ENCODE measurements around the gene RASSF5.

DNA sequence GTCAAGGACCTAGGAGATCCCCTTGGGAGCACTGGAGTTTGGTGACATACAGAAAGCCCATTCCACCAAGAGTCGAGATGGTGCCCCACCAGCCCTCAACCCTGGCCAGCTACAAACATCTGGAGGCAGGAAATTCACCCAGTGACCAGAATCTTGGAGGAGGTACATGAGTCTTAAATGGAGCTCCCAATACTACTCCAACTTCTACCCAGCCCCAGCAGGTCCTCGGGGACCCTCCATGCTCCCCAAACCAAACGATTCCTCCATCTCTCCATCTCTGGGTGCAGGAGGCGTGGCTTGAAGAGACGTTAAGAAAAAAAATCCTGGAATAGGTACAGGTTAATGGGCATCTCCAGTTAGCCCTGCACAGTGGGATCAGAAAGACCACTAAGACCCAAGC lies 5.5 kb upstream of the RASSF5 start:
- no peak for TF ChIP-seq POLR2AphosphoS5 (IDR thresholded peaks at IDR 0.05; ENCODE audit: low read depth)
- TF ChIP-seq, protein P1, sequence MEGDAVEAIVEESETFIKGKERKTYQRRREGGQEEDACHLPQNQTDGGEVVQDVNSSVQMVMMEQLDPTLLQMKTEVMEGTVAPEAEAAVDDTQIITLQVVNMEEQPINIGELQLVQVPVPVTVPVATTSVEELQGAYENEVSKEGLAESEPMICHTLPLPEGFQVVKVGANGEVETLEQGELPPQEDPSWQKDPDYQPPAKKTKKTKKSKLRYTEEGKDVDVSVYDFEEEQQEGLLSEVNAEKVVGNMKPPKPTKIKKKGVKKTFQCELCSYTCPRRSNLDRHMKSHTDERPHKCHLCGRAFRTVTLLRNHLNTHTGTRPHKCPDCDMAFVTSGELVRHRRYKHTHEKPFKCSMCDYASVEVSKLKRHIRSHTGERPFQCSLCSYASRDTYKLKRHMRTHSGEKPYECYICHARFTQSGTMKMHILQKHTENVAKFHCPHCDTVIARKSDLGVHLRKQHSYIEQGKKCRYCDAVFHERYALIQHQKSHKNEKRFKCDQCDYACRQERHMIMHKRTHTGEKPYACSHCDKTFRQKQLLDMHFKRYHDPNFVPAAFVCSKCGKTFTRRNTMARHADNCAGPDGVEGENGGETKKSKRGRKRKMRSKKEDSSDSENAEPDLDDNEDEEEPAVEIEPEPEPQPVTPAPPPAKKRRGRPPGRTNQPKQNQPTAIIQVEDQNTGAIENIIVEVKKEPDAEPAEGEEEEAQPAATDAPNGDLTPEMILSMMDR (conservative IDR thresholded peaks at IDR 0.05; ENCODE audit: low read depth in 2 of 2) = no peak
- TF ChIP-seq EZH2 (IDR thresholded peaks at IDR 0.05; ENCODE audit: low read depth, unreplicated experiment) = no peak
- no peak for TF ChIP-seq ZNF114 (CRISPR knock-in tag; IDR thresholded peaks at IDR 0.05)
- no peak for TF ChIP-seq ZNF331 (CRISPR knock-in tag; IDR thresholded peaks at IDR 0.05; ENCODE audit: low read depth)
- TF ChIP-seq, protein P2, sequence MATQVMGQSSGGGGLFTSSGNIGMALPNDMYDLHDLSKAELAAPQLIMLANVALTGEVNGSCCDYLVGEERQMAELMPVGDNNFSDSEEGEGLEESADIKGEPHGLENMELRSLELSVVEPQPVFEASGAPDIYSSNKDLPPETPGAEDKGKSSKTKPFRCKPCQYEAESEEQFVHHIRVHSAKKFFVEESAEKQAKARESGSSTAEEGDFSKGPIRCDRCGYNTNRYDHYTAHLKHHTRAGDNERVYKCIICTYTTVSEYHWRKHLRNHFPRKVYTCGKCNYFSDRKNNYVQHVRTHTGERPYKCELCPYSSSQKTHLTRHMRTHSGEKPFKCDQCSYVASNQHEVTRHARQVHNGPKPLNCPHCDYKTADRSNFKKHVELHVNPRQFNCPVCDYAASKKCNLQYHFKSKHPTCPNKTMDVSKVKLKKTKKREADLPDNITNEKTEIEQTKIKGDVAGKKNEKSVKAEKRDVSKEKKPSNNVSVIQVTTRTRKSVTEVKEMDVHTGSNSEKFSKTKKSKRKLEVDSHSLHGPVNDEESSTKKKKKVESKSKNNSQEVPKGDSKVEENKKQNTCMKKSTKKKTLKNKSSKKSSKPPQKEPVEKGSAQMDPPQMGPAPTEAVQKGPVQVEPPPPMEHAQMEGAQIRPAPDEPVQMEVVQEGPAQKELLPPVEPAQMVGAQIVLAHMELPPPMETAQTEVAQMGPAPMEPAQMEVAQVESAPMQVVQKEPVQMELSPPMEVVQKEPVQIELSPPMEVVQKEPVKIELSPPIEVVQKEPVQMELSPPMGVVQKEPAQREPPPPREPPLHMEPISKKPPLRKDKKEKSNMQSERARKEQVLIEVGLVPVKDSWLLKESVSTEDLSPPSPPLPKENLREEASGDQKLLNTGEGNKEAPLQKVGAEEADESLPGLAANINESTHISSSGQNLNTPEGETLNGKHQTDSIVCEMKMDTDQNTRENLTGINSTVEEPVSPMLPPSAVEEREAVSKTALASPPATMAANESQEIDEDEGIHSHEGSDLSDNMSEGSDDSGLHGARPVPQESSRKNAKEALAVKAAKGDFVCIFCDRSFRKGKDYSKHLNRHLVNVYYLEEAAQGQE (IDR thresholded peaks at IDR 0.05; ENCODE audit: unreplicated experiment) = no peak
